ENCODE measurements around the gene PLCD3. TPM values are rescaled to one million over a fixed set of nuclear protein-coding genes. Genes with fewer than 3 reads are reported as not detected.

PLCD3 gene
- total and polyA plus RNA-seq, 9 of the 15 experiments (the other 6 are each of a cell fraction or from before 2014, with no cell fraction given): 0.20 to 22.6 (median 7.5) TPM

GRCh38 chr17:45148183-45149036 lies 16.1 kb upstream of the PLCD3 start, which contains the start of gene HEXIM1 (continued):
- TF ChIP-seq SNIP1 (IDR thresholded peaks at IDR 0.05; ENCODE audit: low read depth): peak; percentile 59; the same call in 1 of the 2 replicates
- no peak for TF ChIP-seq IRF1 (CRISPR knock-in tag; IDR thresholded peaks at IDR 0.05; ENCODE audit: borderline replicate concordance)
- TF ChIP-seq SRF (CRISPR knock-in tag; IDR thresholded peaks at IDR 0.05): peak in 1 of 2 experiments; percentile 90; a peak in 1 of 4 replicates
- TF ChIP-seq, protein P1, sequence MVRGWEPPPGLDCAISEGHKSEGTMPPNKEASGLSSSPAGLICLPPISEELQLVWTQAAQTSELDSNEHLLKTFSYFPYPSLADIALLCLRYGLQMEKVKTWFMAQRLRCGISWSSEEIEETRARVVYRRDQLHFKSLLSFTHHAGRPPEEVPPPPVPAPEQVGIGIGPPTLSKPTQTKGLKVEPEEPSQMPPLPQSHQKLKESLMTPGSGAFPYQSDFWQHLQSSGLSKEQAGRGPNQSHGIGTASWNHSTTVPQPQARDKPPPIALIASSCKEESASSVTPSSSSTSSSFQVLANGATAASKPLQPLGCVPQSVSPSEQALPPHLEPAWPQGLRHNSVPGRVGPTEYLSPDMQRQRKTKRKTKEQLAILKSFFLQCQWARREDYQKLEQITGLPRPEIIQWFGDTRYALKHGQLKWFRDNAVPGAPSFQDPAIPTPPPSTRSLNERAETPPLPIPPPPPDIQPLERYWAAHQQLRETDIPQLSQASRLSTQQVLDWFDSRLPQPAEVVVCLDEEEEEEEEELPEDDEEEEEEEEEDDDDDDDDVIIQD (CRISPR knock-in tag; IDR thresholded peaks at IDR 0.05): no peak
- no peak for TF ChIP-seq ZNF133 (CRISPR knock-in tag; IDR thresholded peaks at IDR 0.05)
- no peak for TF ChIP-seq ZNF449 (CRISPR knock-in tag; IDR thresholded peaks at IDR 0.05)
- TF ChIP-seq, protein P2, sequence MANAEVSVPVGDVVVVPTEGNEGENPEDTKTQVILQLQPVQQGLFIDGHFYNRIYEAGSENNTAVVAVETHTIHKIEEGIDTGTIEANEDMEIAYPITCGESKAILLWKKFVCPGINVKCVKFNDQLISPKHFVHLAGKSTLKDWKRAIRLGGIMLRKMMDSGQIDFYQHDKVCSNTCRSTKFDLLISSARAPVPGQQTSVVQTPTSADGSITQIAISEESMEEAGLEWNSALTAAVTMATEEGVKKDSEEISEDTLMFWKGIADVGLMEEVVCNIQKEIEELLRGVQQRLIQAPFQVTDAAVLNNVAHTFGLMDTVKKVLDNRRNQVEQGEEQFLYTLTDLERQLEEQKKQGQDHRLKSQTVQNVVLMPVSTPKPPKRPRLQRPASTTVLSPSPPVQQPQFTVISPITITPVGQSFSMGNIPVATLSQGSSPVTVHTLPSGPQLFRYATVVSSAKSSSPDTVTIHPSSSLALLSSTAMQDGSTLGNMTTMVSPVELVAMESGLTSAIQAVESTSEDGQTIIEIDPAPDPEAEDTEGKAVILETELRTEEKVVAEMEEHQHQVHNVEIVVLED (CRISPR knock-in tag; IDR thresholded peaks at IDR 0.05): peak; percentile 98
- TF ChIP-seq EWSR1 (IDR thresholded peaks at IDR 0.05; ENCODE audit: borderline replicate concordance, low read depth, partially characterized antibody): no peak
- no peak for TF ChIP-seq ZNF282 (CRISPR knock-in tag; IDR thresholded peaks at IDR 0.05)
- peak in 1 of 2 experiments; percentile 77; a peak in 2 of 4 replicates for TF ChIP-seq CSDE1 (IDR thresholded peaks at IDR 0.05)
- 0 out of 2 replicates have a peak, but pooled peaks have one; percentile 5 for TF ChIP-seq KLF16 (IDR thresholded peaks at IDR 0.05)
- TF ChIP-seq BMI1 (IDR thresholded peaks at IDR 0.05; ENCODE audit: low read length): 0 out of 2 replicates have a peak, but pooled peaks have one; percentile 26
- TF ChIP-seq, protein P3, sequence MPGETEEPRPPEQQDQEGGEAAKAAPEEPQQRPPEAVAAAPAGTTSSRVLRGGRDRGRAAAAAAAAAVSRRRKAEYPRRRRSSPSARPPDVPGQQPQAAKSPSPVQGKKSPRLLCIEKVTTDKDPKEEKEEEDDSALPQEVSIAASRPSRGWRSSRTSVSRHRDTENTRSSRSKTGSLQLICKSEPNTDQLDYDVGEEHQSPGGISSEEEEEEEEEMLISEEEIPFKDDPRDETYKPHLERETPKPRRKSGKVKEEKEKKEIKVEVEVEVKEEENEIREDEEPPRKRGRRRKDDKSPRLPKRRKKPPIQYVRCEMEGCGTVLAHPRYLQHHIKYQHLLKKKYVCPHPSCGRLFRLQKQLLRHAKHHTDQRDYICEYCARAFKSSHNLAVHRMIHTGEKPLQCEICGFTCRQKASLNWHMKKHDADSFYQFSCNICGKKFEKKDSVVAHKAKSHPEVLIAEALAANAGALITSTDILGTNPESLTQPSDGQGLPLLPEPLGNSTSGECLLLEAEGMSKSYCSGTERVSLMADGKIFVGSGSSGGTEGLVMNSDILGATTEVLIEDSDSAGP (CRISPR knock-in tag; IDR thresholded peaks at IDR 0.05): 0 out of 2 replicates have a peak, but pooled peaks have one; percentile 13
- TF ChIP-seq ZNF280B (CRISPR knock-in tag; IDR thresholded peaks at IDR 0.05): 0 out of 2 replicates have a peak, but pooled peaks have one; percentile 82
- peak; percentile 74 for TF ChIP-seq PHF20 (IDR thresholded peaks at IDR 0.05; ENCODE audit: partially characterized antibody)

Measured in K562 (cell line).